GM12801 (cell line): ENCODE results near the gene IL16.

Source experiments
- TF ChIP-seq, protein P1 (sequence below): IDR thresholded peaks from one replicate; pipeline ENCODE4 v1.5.1; 2011; ENCODE audit warnings: control low read depth; ENCODE audit not compliant: insufficient read length; ENCODE audit errors: extremely low read depth

IL16 gene

DNA sequence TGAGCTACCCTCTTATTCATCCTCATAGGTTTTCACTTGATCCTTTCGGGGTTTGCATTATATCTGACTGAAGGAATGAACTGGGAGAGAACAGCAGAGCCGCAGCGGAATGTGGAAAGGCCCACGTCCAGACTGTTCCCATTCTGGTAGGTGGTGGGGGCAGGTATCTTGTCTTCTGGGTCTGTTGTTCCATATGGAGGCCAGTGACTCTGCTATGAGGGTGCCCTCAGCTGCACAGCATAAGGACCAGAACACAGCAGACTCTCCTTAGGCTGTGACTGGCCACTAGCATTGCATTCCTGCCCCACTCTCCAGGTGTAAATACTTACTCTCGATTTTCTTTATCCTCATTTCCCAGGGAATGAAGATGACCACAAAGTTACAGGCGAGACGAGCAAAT lies 165.2 kb downstream of the IL16 start:
- TF ChIP-seq, protein P1, sequence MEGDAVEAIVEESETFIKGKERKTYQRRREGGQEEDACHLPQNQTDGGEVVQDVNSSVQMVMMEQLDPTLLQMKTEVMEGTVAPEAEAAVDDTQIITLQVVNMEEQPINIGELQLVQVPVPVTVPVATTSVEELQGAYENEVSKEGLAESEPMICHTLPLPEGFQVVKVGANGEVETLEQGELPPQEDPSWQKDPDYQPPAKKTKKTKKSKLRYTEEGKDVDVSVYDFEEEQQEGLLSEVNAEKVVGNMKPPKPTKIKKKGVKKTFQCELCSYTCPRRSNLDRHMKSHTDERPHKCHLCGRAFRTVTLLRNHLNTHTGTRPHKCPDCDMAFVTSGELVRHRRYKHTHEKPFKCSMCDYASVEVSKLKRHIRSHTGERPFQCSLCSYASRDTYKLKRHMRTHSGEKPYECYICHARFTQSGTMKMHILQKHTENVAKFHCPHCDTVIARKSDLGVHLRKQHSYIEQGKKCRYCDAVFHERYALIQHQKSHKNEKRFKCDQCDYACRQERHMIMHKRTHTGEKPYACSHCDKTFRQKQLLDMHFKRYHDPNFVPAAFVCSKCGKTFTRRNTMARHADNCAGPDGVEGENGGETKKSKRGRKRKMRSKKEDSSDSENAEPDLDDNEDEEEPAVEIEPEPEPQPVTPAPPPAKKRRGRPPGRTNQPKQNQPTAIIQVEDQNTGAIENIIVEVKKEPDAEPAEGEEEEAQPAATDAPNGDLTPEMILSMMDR: no peak

DNA sequence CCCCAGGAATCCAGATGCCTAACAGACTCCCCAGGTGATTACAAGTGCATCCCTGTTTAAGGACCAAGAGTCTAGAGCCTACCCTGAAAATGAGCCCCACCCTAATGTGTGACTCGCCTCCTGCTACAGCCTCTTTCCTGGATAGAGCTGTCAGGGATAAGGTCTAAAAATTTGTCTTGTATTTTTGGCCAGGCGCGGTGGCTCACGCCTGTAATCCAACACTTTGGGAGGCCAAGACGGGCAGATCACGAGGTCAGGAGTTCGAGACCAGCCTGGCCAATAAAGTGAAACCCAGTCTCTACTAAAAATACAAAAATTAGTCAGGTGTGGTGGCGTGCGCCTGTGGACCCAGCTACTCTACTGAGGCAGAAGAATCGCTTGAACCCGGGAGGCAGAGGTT lies 166.1 kb downstream of the IL16 start:
- TF ChIP-seq, protein P1: no peak

GRCh38 chr15:81363276-81363675 lies 166.6 kb downstream of the IL16 start:
- TF ChIP-seq, protein P1: no peak
